Kidney epithelial cell (primary cell): ENCODE data around the gene TREX2. TPM values are rescaled to one million over a fixed set of nuclear protein-coding genes. Genes with fewer than 3 reads are reported as not detected.

ENCODE experiments used
- DNase-seq: peaks from one replicate; pipeline ENCODE4 v3.0.0-alpha.2; 2010; ENCODE audit warnings: low read depth
- H3K27me3 ChIP-seq: 2 replicates; pipeline ENCODE4 v1.6.0; 2011; ENCODE audit warnings: low read length; ENCODE audit not compliant: control insufficient read depth, insufficient read depth
- H3K36me3 ChIP-seq: 2 replicates; pipeline ENCODE4 v1.5.1; 2011; ENCODE audit warnings: low read length; ENCODE audit not compliant: control insufficient read depth, insufficient read depth
- H3K4me3 ChIP-seq: 2 replicates; pipeline ENCODE4 v1.5.1; 2011; ENCODE audit warnings: low read depth, mild to moderate bottlenecking, control low read depth, low read length
- total RNA-seq: library from RNA; depleted of rRNA; stranded (reverse); fragments of >200 nt; gene quantifications from 2 replicates; pipeline ENCODE4 v1.2.3, GENCODE V29; 2015
- TF ChIP-seq, protein P1 (sequence below): IDR thresholded peaks from 2 replicates; pipeline ENCODE4 v1.5.1; 2011; ENCODE audit warnings: mild to moderate bottlenecking, moderate library complexity, low read length, control low read depth, inconsistent platforms; ENCODE audit not compliant: insufficient read depth, poor library complexity, severe bottlenecking

The TREX2 gene
- total RNA-seq, 1 donor from 2014 or later = 1.1 TPM

DNA sequence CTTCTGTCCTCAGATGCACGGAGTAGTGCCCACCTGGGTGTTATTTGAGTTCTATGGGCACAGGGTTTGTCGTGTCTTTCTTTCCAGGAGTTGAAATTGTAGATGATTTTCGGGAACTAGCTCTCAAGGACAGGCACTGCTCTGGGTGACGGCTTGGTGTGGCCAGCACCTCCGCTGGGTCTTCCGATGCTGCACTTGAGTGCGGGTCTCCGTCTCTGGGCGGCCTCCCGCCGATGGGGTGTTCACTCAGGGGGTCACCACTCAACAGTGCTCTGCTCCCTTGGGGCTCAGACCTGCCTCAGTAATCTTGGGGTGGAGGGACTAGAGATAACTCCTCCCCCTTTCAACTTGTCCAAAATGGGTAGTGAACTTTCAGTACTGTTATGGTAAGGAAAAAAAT is 32.1 kb downstream of the TREX2 start:
- DNase-seq = no peak
- TF ChIP-seq, protein P1, sequence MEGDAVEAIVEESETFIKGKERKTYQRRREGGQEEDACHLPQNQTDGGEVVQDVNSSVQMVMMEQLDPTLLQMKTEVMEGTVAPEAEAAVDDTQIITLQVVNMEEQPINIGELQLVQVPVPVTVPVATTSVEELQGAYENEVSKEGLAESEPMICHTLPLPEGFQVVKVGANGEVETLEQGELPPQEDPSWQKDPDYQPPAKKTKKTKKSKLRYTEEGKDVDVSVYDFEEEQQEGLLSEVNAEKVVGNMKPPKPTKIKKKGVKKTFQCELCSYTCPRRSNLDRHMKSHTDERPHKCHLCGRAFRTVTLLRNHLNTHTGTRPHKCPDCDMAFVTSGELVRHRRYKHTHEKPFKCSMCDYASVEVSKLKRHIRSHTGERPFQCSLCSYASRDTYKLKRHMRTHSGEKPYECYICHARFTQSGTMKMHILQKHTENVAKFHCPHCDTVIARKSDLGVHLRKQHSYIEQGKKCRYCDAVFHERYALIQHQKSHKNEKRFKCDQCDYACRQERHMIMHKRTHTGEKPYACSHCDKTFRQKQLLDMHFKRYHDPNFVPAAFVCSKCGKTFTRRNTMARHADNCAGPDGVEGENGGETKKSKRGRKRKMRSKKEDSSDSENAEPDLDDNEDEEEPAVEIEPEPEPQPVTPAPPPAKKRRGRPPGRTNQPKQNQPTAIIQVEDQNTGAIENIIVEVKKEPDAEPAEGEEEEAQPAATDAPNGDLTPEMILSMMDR = no peak
- peaks cover 7% of the 10 kb centered on the region for H3K27me3 ChIP-seq
- H3K4me3 ChIP-seq = no peak overlapping the region
- H3K36me3 ChIP-seq = no peaks in the 10 kb centered on the region

DNA sequence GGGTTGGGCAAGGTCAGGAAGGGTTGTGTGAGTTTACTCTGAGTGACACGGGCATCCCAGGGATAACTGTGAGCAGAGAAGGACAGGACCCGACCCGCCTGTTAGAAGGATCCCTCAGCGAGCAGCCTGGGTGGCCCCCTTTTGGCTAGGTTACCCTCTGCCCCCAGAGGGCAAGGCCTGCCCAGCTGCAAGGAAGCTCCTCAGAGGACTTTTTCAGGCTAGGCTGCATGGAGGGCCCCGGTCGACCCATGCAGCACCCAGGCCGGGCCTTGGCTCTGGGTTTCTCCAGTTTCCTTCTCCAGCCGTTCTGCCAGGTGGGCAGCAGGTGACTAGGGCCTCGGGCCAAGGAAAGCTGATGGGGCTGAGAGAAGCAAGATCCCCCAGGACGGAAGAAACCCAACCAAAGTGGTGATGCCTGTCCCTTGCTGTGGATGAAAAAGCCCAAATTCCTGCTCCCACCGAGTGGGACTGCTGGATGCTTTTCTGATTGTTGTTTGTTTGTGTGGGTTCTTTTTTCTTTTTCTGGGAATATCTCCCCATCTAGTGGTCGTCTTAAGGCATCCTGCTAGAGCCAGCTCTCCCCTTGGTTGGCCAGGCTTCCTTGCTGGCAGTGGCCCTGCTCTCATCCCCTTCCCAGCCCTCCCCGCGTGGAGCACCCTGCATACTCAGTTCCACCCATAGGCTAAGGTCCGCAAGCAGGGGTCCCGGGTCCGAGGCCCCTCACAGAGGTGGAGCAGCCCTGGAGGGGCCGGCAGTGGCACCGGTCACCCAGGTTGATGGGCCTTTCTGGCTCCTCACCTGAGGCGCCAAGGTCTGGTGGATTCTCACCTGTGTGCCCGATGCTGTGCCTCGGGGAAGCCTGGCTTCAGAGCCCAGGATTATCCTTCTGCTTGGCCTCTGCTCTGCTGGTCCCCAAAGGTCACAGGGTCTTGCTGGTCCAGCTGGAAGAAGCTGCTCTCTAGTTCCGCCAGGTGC is 32.8 kb downstream of the TREX2 start:
- H3K36me3 ChIP-seq = no peaks in the 10 kb centered on the region
- TF ChIP-seq, protein P1 = peak; percentile 17
- peaks cover 7% of the 10 kb centered on the region for H3K27me3 ChIP-seq
- no peak for DNase-seq
- no peak overlapping the region for H3K4me3 ChIP-seq

DNA sequence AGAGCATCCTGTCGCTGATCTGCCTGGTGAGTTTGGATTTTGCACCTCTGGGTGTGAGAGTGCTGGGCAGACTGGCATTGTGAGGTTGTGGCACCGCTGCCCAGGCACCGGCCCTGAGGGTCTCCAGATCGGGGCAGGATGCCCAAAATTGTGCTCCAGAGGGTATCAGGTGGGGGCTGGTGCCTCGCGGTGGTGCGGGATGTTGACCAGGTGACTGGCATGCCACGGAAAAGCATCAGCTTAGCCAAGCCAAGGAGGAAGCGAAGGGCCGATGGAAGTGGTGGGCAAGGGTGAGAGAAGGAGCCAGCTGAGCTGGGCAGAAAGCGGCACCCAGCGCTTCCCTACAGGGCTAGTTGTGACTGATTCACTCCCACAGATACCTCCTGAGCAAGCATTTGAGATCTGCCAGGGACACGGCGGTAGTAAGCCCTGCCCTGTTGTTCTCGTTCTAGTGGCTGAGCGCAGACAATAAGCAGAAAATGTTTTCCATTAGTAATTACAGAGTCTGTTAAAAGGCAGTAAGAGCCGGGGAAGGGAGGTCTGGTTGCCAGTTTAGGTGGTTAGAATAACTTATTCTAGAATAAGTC is 33.8 kb downstream of the TREX2 start:
- Histone ChIP-seq H3K27me3 (peaks cover 7% of the 10 kb centered on the region), H3K36me3 (no peaks in the 10 kb centered on the region), H3K4me3 (peak overlapping the region; percentile 45)
- TF ChIP-seq, protein P1 = no peak
- no peak for DNase-seq

DNA sequence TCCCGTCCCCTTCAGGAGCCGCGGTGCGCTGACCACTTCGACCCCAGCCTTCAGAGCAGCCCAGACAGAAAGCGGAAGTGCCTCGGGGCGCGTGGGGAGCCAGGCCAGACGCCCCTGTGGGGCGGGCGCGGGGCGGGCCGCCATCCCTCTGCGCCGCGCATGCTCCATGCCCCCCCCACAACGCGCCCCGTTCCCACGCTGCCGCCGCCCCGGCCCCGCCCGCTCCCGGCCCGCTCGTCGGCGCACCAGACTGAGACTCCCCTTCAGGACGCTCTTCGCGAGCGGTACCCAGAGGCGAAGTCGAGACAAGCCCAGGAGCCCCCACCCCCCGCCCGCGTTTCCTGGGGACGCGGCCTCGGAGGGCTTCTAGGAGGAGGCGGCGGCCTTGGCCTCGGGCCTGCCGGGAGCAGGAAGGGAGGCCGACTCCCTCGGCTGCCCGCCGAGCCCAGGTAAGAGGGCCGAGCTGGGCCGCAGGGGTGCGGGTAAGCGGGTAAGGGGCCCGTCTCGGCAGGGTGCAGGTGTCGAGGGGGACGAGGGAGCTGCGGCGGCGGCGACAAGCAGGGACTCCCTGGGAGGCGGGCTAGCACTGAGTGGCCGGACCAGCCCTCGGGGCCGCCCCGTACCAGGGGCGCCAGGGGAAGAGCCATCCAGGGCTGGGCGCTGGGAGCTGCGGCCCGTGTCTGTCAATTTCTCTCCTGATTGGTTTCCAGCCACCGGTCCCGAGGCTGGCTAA is 34.4 kb downstream of the TREX2 start, which contains the start of gene ZFP92:
ZFP92 (plus strand) TSS at position 218 of the 733 bp plus-strand sequence. CDS start 6,851 bp downstream, outside the sequence.
- H3K4me3 ChIP-seq = peak within 1 kb of the TSS; percentile 45
- TF ChIP-seq, protein P1 = no peak
- no peak for DNase-seq
- no peaks in the 10 kb centered on the region for H3K36me3 ChIP-seq
- peaks cover 7% of the 10 kb centered on the region for H3K27me3 ChIP-seq

DNA sequence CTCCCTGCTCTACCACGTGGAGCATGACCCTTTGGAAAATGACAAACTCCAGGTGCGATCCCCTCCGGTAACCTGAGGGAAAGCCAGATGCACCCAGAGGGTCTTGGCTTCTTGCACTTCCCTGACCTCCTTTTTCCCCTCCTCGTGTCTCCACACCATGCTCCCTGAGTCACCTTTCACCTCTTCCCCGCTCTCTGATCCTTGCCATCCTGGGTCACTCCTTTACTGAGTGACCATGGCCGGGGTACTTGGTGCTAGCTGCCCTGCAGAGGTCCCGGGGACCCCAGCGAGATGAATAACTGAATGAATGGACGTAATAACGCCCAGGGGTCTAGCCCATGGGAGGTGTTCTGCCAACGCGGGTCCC is 35.0 kb downstream of the TREX2 start:
- Histone ChIP-seq H3K4me3 (peak overlapping the region; percentile 45), H3K27me3 (peaks cover 7% of the 10 kb centered on the region), H3K36me3 (no peaks in the 10 kb centered on the region)
- no peak for DNase-seq
- TF ChIP-seq, protein P1 = no peak
